Trophoblast cell (in vitro differentiated cells and primary cell): ENCODE results near the gene PKD1.

Source experiments
- DNase-seq, 2 donors: peaks; one replicate each; pipeline ENCODE4 v3.0.0-alpha.2; 2016
- H2AFZ ChIP-seq: 2 replicates; pipeline ENCODE4 v1.6.1; 2013; ENCODE audit warnings: low read length, moderate library complexity, mild to moderate bottlenecking; ENCODE audit not compliant: insufficient read depth, poor library complexity
- H2AK5ac ChIP-seq: 2 replicates; pipeline ENCODE4 v1.6.1; 2013; ENCODE audit warnings: mild to moderate bottlenecking, low read length
- H2BK120ac ChIP-seq: 2 replicates; pipeline ENCODE4 v1.6.1; 2013; ENCODE audit warnings: low read length, mild to moderate bottlenecking, moderate library complexity; ENCODE audit not compliant: insufficient read depth, poor library complexity
- H2BK12ac ChIP-seq: 2 replicates; pipeline ENCODE4 v1.6.1; 2013; ENCODE audit warnings: mild to moderate bottlenecking, low read length, moderate library complexity
- H2BK5ac ChIP-seq: 2 replicates; pipeline ENCODE4 v1.6.1; 2013; ENCODE audit warnings: low read length, low read depth, moderate library complexity, mild to moderate bottlenecking; ENCODE audit not compliant: poor library complexity
- H3K14ac ChIP-seq: 2 replicates; pipeline ENCODE4 v1.6.1; 2013; ENCODE audit warnings: mild to moderate bottlenecking, low read length
- H3K18ac ChIP-seq: 2 replicates; pipeline ENCODE4 v1.6.1; 2013; ENCODE audit warnings: mild to moderate bottlenecking, low read length
- H3K23ac ChIP-seq: 2 replicates; pipeline ENCODE4 v1.6.1; 2013; ENCODE audit warnings: low read length
- H3K27ac ChIP-seq: 2 replicates; pipeline ENCODE4 v1.5.1; 2013; ENCODE audit warnings: low read depth, mild to moderate bottlenecking, inconsistent platforms, low read length, moderate library complexity
- H3K27me3 ChIP-seq: 2 replicates; pipeline ENCODE4 v1.6.1; 2013; ENCODE audit warnings: inconsistent platforms, mild to moderate bottlenecking, low read length, moderate library complexity; ENCODE audit not compliant: insufficient read depth
- H3K36me3 ChIP-seq, 2 experiments: 1 replicate in 1 of 2; 2 replicates in 1 of 2; pipeline ENCODE4 v1.6.1; 2013; ENCODE audit warnings: low read length in 2 of 2, mild to moderate bottlenecking in 2 of 2, moderate library complexity in 1 of 2; ENCODE audit not compliant: insufficient read depth in 2 of 2, control insufficient read depth in 1 of 2
- H3K4ac ChIP-seq: 2 replicates; pipeline ENCODE4 v1.6.1; 2013; ENCODE audit warnings: low read depth, mild to moderate bottlenecking, low read length, moderate library complexity
- H3K4me1 ChIP-seq, 2 experiments: 1 replicate in 1 of 2; 2 replicates in 1 of 2; pipeline ENCODE4 v1.6.1; 2013; ENCODE audit warnings: low read length in 2 of 2, mild to moderate bottlenecking in 2 of 2, moderate library complexity in 1 of 2; ENCODE audit not compliant: insufficient read depth in 2 of 2, control insufficient read depth in 1 of 2
- H3K4me2 ChIP-seq: 2 replicates; pipeline ENCODE4 v1.6.1; 2013; ENCODE audit warnings: inconsistent platforms, mild to moderate bottlenecking, low read length, moderate library complexity
- H3K4me3 ChIP-seq: 2 replicates; pipeline ENCODE4 v1.5.1; 2013; ENCODE audit warnings: mild to moderate bottlenecking, low read depth, low read length, inconsistent platforms
- H3K79me1 ChIP-seq: one replicate; pipeline ENCODE4 v1.6.1; 2013; ENCODE audit warnings: low read length
- H3K79me2 ChIP-seq: 2 replicates; pipeline ENCODE4 v1.6.1; 2013; ENCODE audit warnings: low read length, mild to moderate bottlenecking; ENCODE audit not compliant: control insufficient read depth, insufficient read depth, poor library complexity
- H3K9ac ChIP-seq: 2 replicates; pipeline ENCODE4 v1.6.1; 2013; ENCODE audit warnings: mild to moderate bottlenecking, low read length
- H3K9me3 ChIP-seq: 2 replicates; pipeline ENCODE4 v1.6.1; 2013; ENCODE audit warnings: low read depth, mild to moderate bottlenecking, control low read depth, inconsistent platforms, low read length; ENCODE audit not compliant: insufficient read depth
- H4K12ac ChIP-seq: 2 replicates; pipeline ENCODE4 v1.6.1; 2013; ENCODE audit warnings: low read depth, mild to moderate bottlenecking, low read length, moderate library complexity
- H4K8ac ChIP-seq: 2 replicates; pipeline ENCODE4 v1.6.1; 2013; ENCODE audit warnings: low read depth, mild to moderate bottlenecking, low read length, moderate library complexity
- H4K91ac ChIP-seq: one replicate; pipeline ENCODE4 v1.6.1; 2013; ENCODE audit warnings: low read depth, mild to moderate bottlenecking, low read length, moderate library complexity
- WGBS: extraction: QIAGEN DNeasy Blood & Tissue Kit; methylation state at CpG from one replicate; pipeline ENCODE4 v1.1.7; 2013; ENCODE audit warnings: missing lambda C conversion rate; ENCODE audit not compliant: insufficient read length, insufficient coverage; ENCODE audit errors: extremely low coverage; 5-methylcytosine and 5-hydroxymethylcytosine counted together

Gene PKD1

GRCh38 chr16:2181952-2182351, 46.3 kb upstream of the PKD1 start:
- Histone ChIP-seq H3K4me2 (no peak overlapping the region), H3K14ac (no peak overlapping the region), H3K4me3 (no peak overlapping the region), H3K23ac (no peak overlapping the region), H3K18ac (no peak overlapping the region), H2BK5ac (no peak overlapping the region), H3K4me1 (no peaks in the 10 kb centered on the region), H3K4ac (no peak overlapping the region), H4K91ac (no peak overlapping the region), H2AK5ac (no peak overlapping the region), H2BK12ac (no peak overlapping the region), H4K12ac (no peak overlapping the region), H3K27ac (no peak overlapping the region), H2AFZ (no peak overlapping the region), H3K36me3 (peaks cover 7 to 8% of the 10 kb centered on the region in 2 experiments), H3K79me2 (no peaks in the 10 kb centered on the region), H3K79me1 (no peaks in the 10 kb centered on the region), H3K9ac (no peak overlapping the region), H4K8ac (no peak overlapping the region), H3K27me3 (no peaks in the 10 kb centered on the region), H3K9me3 (peaks cover 6% of the 10 kb centered on the region), H2BK120ac (no peak overlapping the region)
- DNase-seq, result no peak
- WGBS, result no CpG with 5 or more reads among the region's 20 CpGs

DNA sequence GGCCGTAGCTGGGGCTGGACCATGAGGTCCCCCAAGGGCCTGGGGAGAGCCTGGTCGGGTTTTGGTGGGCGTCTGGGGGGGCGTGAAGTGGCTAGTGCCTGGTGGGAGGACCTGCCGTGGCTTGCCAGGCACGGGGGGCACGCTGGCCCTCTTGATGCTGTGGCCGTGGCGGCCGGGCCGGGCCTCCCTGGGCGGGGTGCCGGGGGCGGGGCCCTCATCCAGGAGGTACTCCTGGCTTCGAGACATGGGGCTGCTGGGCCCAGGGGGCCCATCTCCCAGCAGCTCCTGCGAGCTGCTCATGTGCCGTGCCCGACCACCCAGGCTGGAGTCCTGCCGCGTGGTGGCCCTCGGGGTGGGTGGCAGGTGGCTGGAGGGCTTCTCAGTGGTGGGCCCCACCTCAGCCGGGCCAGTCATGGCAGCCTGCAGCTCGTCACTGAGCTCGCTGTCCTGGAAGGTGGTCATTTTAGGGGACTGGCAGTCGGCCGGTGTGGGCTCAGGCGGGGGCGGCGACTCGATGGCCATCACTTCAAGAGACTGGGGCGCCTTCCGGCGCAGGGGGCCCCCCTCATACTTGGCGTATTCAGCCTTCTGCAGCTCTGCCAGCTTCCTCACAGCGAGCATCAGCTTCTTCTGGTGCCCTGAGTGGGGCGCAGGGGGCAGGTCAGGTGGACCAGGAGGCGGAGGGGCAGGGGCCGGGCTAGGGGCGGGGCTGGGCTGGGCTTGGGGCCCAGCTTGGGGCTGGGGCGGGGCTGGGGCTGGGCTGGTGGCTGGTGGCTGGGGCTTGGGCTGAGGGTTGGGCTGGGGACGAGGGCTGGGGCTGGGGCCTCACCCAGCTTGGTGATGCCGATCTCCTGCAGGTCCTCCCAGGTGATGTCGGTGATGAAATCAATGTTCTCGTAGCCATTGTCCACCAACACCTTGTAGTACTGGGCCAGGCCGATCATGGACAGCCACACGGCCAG, 45.5 kb upstream of the PKD1 start:
- H3K4me2 ChIP-seq, result no peak overlapping the region
- peak in 1 of 2 donors; percentile 27 for DNase-seq
- no peak overlapping the region for H3K18ac ChIP-seq
- no peak overlapping the region for H2AK5ac ChIP-seq
- H2AFZ ChIP-seq, result no peak overlapping the region
- no peaks in the 10 kb centered on the region for H3K79me2 ChIP-seq
- no peak overlapping the region for H4K91ac ChIP-seq
- H3K36me3 ChIP-seq, result peaks cover 14 to 15% of the 10 kb centered on the region in 2 experiments
- H3K9ac ChIP-seq, result no peak overlapping the region
- no peaks in the 10 kb centered on the region for H3K27me3 ChIP-seq
- H4K8ac ChIP-seq, result no peak overlapping the region
- no peak overlapping the region for H3K4me3 ChIP-seq
- H3K9me3 ChIP-seq, result peaks cover 6% of the 10 kb centered on the region
- H3K27ac ChIP-seq, result no peak overlapping the region
- H3K4me1 ChIP-seq, result no peaks in the 10 kb centered on the region
- WGBS, result no CpG with 5 or more reads among the region's 46 CpGs
- H2BK120ac ChIP-seq, result no peak overlapping the region
- H3K14ac ChIP-seq, result no peak overlapping the region
- H2BK5ac ChIP-seq, result no peak overlapping the region
- no peak overlapping the region for H3K4ac ChIP-seq
- H3K23ac ChIP-seq, result no peak overlapping the region
- H2BK12ac ChIP-seq, result no peak overlapping the region
- no peaks in the 10 kb centered on the region for H3K79me1 ChIP-seq
- no peak overlapping the region for H4K12ac ChIP-seq

DNA sequence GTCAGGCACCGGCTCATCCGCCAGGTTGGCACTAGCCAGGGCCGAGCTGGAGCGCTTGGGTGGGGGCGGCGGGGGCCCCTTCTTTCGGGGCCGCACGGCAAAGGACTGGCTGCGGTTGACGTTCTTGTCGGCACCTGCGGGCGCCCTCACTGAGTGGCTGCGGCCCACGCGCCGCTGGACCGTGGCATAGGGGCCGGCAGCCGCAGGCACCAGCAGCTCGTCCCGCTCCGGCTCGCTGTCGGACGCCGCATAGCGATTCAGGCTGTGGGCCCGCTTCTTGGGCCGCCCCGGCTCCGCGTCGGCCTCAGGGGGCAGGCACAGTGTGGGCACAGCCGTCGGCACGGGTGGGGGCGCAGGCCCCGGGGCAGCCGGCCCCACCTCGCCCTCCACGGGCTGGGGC, 44.8 kb upstream of the PKD1 start:
- Histone ChIP-seq H3K27ac (no peak overlapping the region), H4K12ac (no peak overlapping the region), H3K9me3 (peaks cover 6% of the 10 kb centered on the region), H2BK5ac (no peak overlapping the region), H3K27me3 (no peaks in the 10 kb centered on the region), H2AFZ (no peak overlapping the region), H3K4ac (no peak overlapping the region), H3K23ac (no peak overlapping the region), H3K14ac (no peak overlapping the region), H4K8ac (no peak overlapping the region), H3K4me1 (no peaks in the 10 kb centered on the region), H2BK120ac (no peak overlapping the region), H4K91ac (no peak overlapping the region), H3K79me2 (no peaks in the 10 kb centered on the region), H3K18ac (no peak overlapping the region), H2AK5ac (no peak overlapping the region), H3K4me3 (no peak overlapping the region), H3K79me1 (no peaks in the 10 kb centered on the region), H3K9ac (no peak overlapping the region), H2BK12ac (no peak overlapping the region), H3K36me3 (peaks cover 21 to 23% of the 10 kb centered on the region in 2 experiments), H3K4me2 (no peak overlapping the region)
- DNase-seq, result peak; percentile 95 to 97
- WGBS, result no CpG with 5 or more reads among the region's 43 CpGs

DNA sequence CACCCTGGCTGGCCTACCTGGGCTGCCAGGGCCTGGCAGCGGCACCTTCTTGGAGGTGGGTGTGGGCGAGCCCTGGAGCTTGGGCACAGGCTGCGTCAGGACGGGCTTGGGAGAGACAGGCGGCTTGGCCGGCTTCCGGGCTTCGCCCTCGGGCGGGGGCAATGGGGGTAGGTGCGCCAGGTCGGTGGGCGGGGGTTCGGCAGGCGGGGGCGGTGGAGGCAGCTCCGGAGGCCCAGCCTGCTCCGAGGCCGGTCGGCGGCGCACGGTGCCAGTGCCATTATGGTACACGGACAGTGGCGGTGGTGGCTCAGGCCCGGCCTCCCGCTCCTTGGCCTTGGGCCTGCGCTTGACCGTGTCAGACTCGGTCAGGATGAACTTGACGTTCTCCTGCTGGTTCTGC, 43.9 kb upstream of the PKD1 start:
- no peak overlapping the region for H3K23ac ChIP-seq
- H3K18ac ChIP-seq, result no peak overlapping the region
- no peak overlapping the region for H3K4me3 ChIP-seq
- H3K79me1 ChIP-seq, result no peaks in the 10 kb centered on the region
- H3K9me3 ChIP-seq, result peaks cover 6% of the 10 kb centered on the region
- H3K27me3 ChIP-seq, result no peaks in the 10 kb centered on the region
- H2AFZ ChIP-seq, result no peak overlapping the region
- no peak overlapping the region for H3K14ac ChIP-seq
- no peak overlapping the region for H3K27ac ChIP-seq
- H4K91ac ChIP-seq, result no peak overlapping the region
- H2BK120ac ChIP-seq, result no peak overlapping the region
- no peak overlapping the region for H3K4me2 ChIP-seq
- H4K12ac ChIP-seq, result no peak overlapping the region
- peak; percentile 31 to 63 for DNase-seq
- peaks cover 30 to 32% of the 10 kb centered on the region in 2 experiments for H3K36me3 ChIP-seq
- no peak overlapping the region for H2AK5ac ChIP-seq
- no peaks in the 10 kb centered on the region for H3K79me2 ChIP-seq
- H3K9ac ChIP-seq, result no peak overlapping the region
- WGBS, result no CpG with 5 or more reads among the region's 31 CpGs
- H2BK5ac ChIP-seq, result no peak overlapping the region
- H2BK12ac ChIP-seq, result no peak overlapping the region
- H3K4ac ChIP-seq, result no peak overlapping the region
- H4K8ac ChIP-seq, result no peak overlapping the region
- H3K4me1 ChIP-seq, result no peaks in the 10 kb centered on the region
